GM11168 (cell line): ENCODE data around the gene CYTIP.
"Not testable (repeated sequence)": the region's sequence is repeated elsewhere in the genome, so short reads cannot be mapped to it uniquely, and the experiment has no call there.

Source experiments
- in situ Hi-C: fragments of 300-500 bp; cut with MboI; formaldehyde crosslinking; loops from one replicate; pipeline ENCODE4 v1.12.0; 2022; ENCODE audit warnings: low sequenced_read_pairs; ENCODE audit not compliant: unreplicated experiment

The CYTIP gene

DNA sequence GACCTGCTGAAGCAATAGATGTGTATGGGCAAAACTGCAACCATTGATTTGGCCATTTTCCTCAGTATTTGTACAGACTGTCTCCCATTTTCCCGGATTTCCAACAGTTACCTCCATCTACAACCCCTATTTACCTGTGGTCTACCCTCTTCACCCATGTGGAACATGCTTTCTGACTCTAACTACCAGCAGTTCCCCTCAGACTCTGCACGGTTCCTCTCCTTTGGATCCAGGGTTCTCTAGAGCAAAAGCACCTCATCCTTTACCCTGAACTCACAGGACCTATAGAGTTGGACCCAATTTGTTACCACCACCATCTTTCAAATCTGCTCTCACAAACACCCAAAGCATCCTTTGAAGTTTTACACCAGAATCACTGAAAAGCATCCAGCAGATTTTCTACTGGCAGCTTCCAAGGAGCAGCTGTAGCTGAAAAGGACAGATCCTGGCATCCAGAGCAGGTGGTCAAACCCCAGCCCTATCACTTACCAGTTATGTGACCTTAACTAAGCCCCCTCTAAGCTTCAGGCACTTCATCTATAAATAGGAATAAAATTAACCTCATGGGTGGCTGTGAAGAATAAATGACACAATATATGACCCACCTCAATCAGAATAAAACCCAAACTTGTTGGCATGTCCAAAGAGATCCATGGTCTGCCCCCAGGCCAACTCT lies 15.3 kb downstream of the CYTIP start:
- in situ Hi-C loops: loop anchor here (10.0 kb wide), 1 partner anchor 94 kb away; no protein-coding TSS in a partner anchor

- in situ Hi-C loops: loop anchor here (10.0 kb wide), 1 partner anchor 93 kb away; no protein-coding TSS in a partner anchor
These were observed 16.0 kb downstream of the CYTIP start for GRCh38 chr2:157427922-157428303.

- in situ Hi-C loops: loop anchor here (10.0 kb wide), 1 partner anchor 92 kb away; no protein-coding TSS in a partner anchor
These were observed 16.6 kb downstream of the CYTIP start for GRCh38 chr2:157427003-157427921.

GRCh38 chr2:157426477-157426994 lies 17.4 kb downstream of the CYTIP start:
- in situ Hi-C loops: loop anchor here (10.0 kb wide), 1 partner anchor 92 kb away; no protein-coding TSS in a partner anchor

GRCh38 chr2:157424374-157424773 lies 19.5 kb downstream of the CYTIP start:
- in situ Hi-C loops: loop anchor here (10.0 kb wide), 1 partner anchor 90 kb away; no protein-coding TSS in a partner anchor

GRCh38 chr2:157421964-157422363 lies 21.9 kb downstream of the CYTIP start:
- in situ Hi-C loops: loop anchor here (10.0 kb wide), 1 partner anchor 87 kb away; no protein-coding TSS in a partner anchor

GRCh38 chr2:157421331-157421944 lies 22.5 kb downstream of the CYTIP start:
- in situ Hi-C loops: loop anchor here (10.0 kb wide), 1 partner anchor 87 kb away; no protein-coding TSS in a partner anchor

DNA sequence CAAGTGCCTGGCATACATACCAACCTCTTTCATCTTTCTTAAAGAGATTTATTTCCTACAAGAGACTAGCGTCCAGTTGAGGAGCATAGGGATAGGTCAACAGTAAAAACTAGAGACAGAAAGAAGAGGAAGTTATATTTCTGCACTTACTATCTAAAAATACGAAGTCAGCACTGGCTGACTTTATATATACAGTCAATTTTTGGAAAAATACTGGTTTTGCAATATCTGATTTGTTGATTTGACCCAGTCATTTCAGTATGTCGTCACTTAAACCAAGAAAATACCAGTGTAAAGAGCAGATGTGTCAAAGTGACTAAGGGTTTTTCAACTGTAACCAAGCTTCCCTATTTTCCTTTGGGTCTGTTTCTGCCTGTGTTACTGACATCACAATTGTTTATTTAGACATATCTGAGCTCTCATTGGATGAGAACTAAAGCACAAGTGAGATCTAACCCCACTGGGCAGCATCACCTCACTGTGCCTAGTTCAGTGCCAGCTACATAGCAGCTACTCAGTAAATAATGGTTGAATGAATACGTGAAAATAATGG lies 23.0 kb downstream of the CYTIP start:
- in situ Hi-C loops: loop anchor here (10.0 kb wide), 1 partner anchor 86 kb away; no protein-coding TSS in a partner anchor

DNA sequence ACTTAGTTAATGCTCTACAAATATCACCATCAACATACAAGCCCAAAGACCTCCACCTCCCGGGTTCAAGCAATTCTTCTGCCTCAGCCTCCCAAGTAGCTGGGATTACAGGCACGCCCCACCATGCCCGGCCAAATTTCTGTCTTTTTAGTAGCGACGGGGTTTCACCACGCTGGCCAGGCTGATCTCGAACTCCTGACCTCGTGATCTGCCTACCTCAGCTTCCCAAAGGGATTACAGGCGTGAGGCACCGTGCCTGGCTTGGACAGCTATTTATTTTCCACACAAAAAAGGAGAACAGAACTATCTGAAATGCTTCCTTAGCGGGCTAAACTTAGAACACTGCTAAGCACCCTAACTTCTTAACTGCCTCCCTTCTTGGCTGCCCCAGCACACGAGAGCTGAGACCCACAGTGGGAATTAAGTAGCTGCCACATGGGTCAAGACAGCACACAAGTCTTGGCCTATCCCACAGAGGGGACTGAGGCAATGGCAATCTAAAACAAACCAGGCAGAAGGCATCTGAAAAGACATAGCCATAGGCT lies 24.8 kb downstream of the CYTIP start:
- in situ Hi-C loops: no loop called here

- in situ Hi-C loops: no loop called here
These were observed 25.6 kb downstream of the CYTIP start for GRCh38 chr2:157418239-157418641.

DNA sequence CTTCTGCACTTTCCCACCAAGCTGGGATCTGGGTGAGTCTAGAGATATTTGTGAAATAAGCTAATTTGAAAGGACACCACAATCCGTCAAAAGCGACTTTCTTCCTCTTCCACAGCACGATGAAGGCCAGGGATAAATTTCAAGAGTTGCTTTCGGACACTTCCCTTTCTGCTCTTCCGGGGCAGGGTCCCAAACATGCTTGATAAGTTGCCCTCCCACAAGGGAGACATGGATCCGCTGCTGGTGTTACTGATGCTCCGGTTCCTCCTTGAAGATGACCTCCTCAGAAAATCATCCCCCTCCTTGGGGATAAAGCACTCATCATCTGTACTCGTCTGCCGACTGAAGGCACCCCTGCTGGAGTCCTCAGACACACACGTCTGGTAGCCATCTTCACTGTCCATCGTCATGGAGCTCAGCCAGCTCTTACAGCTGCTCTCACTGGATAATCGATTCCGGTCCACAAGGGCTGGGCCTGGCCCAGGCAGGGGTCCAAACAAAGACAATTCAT lies 28.2 kb downstream of the CYTIP start:
- in situ Hi-C loops: no loop called here

- in situ Hi-C loops: no loop called here
These were observed 29.8 kb downstream of the CYTIP start for GRCh38 chr2:157414050-157414449.

DNA sequence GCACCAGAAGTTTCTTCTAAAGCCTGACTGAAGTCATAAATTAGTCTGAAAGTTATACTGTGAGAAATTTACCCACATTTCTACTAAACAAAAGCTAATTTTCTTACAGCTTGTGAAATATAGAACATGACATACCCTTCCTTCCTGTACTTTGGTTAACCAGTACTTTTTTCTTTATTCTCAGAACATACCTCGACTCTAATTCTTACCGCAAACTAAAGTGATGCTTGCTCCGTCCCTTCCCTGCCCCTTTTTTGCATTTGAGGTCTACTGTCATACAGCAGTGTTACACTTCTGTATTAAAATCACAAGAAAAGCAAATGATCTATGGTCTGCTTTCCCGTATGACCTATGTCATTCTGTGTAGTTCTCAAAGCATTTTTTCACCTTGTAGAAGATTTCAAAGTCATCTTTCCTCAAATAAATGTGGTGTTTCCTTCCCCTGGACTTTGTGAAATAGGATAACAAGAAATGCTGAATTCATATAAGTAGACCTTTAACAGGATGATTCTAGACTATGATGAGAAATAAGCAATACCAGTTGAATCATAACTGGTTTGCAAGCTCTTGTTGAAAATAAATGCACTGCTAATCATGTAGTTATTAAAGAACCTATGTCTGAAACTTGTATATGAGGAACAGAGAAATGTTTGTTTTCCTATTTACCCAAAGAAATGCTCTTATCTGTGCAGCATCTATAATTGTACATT lies 30.4 kb downstream of the CYTIP start:
- in situ Hi-C loops: no loop called here

- in situ Hi-C loops: no loop called here
These were observed 32.1 kb downstream of the CYTIP start for GRCh38 chr2:157411624-157412336.

DNA sequence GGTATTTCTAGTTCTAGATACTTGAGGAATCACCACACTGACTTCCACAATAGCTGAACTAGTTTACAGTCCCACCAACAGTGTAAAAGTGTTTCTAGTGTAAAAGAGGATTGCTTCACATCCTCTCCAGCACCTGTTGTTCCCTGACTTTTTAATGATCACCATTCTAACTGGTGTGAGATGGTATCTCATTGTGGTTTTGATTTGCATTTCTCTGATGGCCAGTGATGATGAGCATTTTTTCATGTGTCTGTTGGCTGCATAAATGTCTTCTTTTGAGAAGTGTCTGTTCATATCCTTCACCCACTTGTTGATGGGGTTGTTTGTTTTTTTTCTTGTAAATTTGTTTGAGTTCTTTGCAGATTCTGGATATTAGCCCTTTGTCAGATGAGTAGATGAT lies 38.5 kb downstream of the CYTIP start:
- in situ Hi-C loops: not testable (repeated sequence)

- in situ Hi-C loops: no loop called here
These were observed 39.5 kb downstream of the CYTIP start for GRCh38 chr2:157404363-157404762.

- in situ Hi-C loops: not testable (repeated sequence)
These were observed 40.9 kb downstream of the CYTIP start for GRCh38 chr2:157402801-157403485.

DNA sequence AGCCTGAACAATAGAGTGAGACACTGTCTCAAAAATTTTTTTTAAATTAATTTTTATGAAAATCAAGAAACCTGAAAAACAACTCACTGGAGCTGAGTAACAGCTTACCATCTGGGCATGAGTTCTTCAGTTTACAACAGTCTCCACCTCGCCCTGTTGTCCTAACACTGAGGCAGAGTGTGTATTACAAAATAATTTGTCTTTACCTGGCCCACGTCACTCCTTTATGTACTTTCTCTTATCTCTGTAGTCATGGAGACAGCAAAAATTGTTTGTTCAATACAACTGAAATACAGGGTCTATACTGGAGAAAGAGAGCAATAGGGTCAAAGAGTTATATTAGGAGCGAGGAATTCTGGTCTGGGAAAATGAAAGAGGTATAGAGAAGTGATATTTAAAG lies 48.1 kb downstream of the CYTIP start:
- in situ Hi-C loops: no loop called here
